GM18951 (cell line): ENCODE data around the gene TTC9C.
"Not testable (repeated sequence)": the region's sequence is repeated elsewhere in the genome, so short reads cannot be mapped to it uniquely, and the experiment has no call there.

ENCODE experiments used
- POLR2A ChIP-seq: IDR thresholded peaks from 4 replicates; pipeline ENCODE4 v1.6.1; 2011; ENCODE audit warnings: mild to moderate bottlenecking; ENCODE audit not compliant: insufficient read length, insufficient read depth; ENCODE audit errors: extremely low read depth
- in situ Hi-C: fragments of 300-500 bp; cut with MboI; formaldehyde crosslinking; loops from one replicate; pipeline ENCODE4 v1.12.0; 2022; ENCODE audit warnings: low sequenced_read_pairs, mixed read lengths, inconsistent platforms; ENCODE audit not compliant: unreplicated experiment

Gene TTC9C

DNA sequence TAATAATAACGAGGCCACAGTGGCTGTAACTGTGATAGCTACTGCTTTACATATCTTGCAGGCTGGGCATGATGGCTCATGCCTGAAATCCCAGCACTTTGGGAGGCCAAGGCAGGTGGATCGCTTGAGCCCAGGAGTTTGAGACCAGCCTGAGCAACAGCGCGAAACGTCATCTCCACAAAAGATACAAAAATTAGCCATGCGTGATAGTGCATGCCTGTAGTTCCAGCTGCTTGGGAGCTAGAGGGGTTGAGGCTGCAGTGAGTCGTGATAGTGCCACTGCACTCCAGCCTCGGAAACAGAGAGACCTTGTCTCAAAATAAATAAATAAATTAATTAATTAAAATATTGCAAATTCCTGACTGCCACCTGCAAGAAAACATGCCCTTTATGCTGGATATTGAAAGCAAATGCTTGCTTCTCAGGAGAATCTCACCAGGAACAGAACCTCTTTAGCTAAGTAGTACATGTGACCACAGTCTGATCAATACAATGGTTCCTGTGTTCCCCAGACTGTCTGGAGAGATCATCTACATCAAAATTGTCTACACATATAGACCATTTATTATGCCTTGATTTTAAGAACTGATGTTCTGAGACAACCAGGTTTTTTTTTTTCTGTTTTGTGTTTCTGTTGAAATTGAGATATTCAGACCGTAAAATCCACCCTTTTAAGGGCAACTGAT lies 19.3 kb downstream of the TTC9C start:
- in situ Hi-C loops: no loop called here
- no peak for TF ChIP-seq POLR2A

DNA sequence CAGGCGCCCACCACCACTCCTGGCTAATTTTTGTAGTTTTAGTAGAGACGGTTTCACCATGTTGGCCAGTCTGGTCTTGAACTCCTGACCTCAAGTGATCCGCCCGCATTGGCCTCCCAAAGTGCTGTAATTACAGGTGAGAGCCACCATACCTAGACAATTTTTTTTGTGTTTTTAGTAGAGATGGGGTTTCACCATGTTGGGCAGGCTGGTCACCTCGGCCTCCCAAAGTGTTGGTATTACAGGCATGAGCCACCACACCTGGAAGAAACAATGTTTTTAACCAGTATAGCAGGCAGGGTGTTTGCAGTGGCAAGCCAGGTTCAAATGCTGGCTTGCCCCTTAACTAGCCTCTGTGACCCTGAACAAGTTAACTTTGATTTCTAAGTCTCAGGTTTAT lies 21.6 kb downstream of the TTC9C start:
- in situ Hi-C loops: not testable (repeated sequence)

DNA sequence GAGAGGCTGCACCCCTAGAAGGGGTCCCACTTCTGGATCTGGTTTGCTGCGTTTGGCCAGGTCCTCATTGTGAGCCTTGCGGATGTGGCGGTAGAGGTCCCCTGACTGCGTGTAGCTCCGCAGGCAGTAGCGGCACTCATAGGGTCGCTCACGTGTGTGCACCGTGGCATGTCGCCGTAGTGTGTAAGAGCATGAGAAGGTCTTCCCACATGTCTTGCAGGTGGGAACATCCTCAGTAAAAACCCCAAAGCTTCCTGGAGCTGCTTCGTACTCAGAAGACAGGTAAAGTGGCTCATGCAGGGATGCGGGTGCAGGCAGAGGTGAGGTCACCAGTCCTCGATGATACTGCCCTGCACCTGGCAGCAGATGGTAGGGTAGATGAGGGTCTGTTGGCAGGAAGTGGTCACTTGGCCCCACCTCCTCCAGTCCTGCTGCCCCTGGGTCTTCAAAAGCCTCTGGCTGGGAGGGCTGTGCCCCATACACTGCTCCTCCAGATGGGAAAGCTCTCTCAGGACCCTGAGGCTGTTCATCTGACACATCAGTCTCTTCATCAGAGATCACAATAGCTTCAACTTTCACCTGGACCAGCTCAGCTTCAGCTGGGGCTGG lies 24.0 kb downstream of the TTC9C start:
- no peak for TF ChIP-seq POLR2A
- in situ Hi-C loops: no loop called here

DNA sequence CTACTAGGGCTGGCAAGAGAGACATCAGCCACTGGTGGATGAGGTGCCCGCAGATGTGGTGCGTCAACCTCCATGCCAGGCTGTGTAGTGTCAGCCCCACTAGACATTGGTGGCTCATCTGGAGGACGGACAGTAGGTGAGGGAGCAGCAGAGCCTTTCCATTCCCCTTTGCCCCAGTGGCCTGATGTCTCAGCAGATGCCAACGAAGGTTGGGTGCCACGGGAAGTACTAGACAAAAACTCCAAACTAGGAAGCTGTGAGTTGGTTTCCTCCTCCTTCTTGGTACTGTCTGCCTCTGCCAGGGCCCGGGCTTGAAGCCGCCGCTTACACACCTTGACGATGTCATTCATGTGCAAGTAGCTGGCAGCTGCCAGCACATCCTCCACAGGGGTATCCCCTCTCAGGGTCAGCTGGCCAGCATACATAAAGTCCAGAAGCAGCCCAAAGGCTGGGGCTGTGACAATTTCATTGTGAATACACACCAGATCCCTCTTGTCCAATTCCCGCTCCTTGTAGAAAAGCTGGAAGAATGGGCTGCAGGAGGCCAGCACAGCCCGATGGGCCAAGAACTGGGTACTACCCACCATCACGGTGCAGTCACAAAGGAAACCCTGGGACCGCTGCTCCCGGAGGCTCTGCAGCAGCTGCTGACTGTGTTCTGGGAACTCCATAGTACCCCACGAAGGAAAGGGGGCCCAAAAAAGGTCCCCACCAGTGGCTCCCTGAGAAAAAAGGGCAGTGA lies 24.9 kb downstream of the TTC9C start:
- no peak for TF ChIP-seq POLR2A
- in situ Hi-C loops: no loop called here

DNA sequence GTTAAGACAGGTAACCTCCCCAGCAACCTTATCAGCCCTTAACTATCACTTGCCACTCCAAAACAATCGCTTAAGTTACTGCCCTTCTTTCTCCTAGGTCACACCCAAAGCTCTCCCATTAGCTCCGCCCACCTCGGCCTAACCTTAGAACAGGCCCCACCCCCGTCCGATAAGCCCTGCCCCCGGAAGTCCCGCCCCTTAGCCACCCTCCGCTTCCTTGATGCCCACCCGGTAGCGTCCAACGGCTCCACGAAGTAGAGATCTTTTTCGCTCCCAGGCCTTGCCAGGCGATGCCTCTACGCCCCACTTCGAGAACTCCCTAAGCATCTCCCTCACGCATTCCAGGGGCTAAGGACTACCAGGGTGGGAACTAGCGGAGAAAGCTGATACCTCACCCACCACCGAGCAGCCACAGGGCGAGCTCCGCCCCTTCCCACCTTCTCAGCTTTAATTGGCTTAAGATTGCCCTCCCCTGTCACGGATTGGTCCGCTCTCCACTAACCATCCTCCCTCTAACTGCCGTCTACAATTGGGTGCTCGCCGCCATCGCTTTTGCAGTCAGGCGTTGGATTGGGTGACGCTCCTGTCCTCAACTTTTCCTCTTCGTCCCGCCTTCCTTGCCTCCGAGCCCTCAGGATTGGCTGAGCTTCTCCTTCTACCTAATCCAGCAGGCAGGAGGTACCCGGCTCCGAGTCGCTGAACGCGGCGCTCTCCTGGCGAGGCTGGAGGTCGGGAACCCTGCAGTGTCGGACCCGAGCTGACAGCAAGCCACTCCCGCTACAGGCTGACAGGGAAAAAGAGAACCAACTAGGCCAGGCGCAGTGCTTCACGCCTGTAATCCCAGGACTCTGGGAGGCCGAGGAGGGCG lies 25.7 kb downstream of the TTC9C start, which contains the start of gene ZBTB3:
Gene ZBTB3, minus strand, starts transcription at position 425 of the 868 bp plus-strand sequence. CDS start 496 bp downstream, outside the sequence.
- in situ Hi-C loops: no loop called here

DNA sequence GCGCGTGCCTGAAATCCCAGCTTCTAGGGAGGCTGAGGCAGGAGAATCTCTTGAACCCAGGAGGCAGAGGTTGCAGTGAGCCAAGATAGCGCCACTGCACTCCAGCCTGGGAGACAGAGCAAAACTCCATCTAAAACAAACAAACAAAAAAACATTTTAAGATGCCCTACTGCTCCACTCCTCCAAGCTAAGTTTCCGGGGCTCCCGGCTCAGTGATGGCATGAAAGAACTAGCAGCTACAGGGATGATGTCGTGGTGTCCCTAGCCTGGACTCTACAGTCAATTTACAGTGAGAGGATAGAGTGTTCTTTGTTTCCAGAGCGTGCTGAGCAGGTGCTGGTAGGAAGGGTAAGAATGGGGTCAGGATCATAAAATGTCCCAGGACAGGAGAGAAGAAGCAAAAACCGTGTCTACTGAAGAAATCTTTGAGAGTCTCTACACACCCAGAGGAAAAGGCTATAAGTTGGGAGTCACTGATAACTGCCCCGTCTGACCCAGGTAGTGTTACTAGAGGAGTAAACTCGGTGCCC lies 26.9 kb downstream of the TTC9C start:
- no peak for TF ChIP-seq POLR2A
- in situ Hi-C loops: no loop called here

More for the DNA sequence above, 25.7 kb downstream of the TTC9C start, which contains the start of gene ZBTB3:
- peak; percentile 86 for TF ChIP-seq POLR2A

DNA sequence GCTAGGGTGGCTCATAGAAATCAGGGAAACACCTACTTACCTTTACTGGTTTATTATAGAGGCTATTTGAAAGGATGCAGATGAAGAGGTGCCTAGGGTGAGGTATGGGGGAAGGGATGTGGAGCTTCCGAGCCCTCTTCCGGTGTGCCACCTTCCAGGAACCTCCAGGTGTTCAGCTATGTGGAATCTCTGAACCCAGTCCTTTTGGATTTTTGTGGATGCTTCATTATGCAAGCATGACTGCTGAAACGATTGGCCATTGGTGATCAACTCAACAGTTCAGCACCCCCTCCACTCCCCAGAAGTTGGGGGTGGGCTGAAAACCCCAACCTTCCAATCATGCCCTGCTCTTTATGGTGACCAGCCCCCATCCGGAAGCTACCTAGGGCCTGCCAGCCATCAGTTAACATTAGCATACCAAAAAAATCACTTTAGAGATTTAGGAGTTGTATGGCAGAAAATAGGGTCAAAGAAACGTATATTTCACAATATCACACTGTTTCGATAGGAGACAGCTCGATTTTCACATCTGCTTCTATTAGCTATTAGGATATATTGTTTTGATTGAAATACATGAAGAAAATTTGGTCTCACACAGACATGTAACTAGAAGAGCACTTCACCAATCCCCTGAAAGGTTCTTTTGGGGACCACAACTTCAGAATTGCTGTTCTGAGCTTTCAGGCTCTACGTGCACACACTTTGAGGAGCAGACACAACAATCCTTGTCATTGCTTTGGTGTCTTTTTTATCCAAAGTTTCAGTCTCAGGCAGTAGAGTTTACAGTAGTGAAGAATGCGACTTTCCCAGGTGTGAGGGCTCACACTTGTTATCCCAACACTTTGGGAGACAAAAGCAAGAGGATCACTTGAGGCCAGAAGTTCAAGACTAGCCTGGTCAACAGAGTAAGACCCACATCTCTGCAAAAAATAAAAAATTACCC lies 29.8 kb downstream of the TTC9C start:
- in situ Hi-C loops: no loop called here
- TF ChIP-seq POLR2A: no peak

DNA sequence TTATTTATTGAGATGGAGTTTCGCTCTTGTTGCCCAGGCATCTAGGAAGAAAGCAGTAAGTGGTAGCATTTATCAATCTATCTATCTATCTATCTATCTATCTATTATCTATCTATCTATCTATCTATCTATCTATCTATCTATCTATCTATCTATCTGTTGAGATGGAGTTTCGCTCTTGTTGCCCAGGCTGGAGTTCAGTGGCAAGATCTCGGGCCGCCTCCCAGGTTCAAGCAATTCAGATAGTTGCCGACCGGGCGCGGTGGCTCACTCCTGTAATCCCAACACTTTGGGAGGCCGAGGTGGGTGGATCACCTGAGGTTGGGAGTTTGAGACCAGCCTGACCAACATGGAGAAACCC lies 32.6 kb downstream of the TTC9C start:
- in situ Hi-C loops: not testable (repeated sequence)

DNA sequence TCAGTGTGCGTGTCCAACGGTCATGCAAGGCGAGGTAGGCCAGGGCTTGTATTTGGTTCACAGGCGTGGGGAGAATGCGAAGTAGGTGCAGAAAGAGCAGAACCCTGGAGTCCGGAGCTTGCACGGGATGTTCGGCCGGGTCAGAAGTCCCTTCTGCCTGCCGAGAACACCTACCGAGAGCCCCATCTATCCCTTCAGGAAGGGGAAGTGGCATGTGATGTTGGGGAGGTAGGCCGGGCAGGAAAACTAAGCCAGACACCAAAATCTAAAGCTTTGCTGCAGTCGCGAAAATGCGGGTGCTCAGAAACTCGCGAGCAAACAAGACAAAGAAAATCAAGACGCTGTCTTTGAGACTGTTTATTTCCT lies 42.5 kb downstream of the TTC9C start:
- in situ Hi-C loops: no loop called here
- no peak for TF ChIP-seq POLR2A

DNA sequence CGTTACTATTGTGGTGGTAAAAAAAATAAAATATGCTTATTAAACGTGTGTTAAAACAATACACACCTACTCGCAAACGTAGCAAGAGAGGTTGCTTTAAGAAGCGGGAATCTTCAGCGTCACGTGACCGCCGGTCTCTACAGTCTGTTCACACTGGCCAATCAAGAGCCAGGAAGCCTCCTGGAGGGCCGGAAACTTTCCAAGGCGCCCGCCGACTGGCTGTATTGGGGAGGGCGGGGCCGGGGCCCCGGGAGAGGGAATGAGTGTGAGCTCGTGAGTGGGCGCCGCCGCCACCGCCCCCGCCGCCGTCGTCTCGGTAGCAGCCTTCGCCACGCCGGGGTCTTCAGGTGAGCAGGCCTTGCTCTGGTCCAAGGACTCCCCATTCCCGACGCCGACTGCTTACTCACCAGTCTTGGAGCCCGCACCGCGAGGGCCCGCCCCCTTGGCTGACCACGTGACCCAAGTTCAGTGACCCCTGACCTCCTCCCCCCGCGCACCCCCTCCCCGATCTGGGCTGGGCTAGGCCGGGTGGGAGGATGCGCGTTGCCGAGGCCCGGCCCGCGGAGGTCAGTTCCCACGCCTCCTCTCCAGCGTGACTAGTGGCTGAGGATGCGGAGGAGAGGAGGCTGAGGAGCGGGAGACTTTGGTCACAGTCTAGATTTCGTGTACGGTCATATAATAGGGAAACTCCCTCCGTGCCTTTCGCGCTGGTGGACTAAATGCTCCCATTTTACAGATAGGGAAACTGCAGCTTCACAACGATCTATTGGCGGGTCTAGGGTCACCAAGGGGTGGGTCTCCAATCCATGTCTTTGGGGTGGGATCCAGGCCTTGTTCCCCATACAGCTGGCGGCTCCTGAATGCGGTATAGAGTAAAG lies 43.1 kb downstream of the TTC9C start, which contains the start of gene TAF6L:
Gene TAF6L, plus strand, starts transcription at position 253 of the 878 bp plus-strand sequence. CDS start 4,388 bp downstream, outside the sequence.
- in situ Hi-C loops: no loop called here
- TF ChIP-seq POLR2A: peak; percentile 82

DNA sequence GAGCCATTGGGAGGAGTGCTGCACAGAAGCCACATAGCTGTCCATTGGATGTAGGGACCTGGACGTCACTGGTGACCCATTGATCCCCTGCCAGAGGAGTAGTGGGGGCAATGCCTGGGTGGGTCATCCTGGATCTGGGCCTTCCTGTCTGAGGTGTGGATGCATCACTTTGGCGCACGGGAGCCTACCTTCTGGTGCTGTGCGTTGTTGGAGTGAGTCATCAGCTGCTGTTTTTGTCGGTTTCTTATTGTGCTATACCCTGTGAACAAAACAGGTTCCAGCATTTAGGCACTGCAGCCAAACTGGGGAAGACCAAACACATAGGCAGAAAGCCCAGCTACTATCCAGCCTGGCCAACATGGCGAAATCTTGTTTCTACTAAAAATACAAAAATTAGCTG lies 46.1 kb downstream of the TTC9C start:
- in situ Hi-C loops: no loop called here
- TF ChIP-seq POLR2A: no peak
